Measurements from ENCODE around the gene ACSL1. TPM values are rescaled to one million over a fixed set of nuclear protein-coding genes. Genes with fewer than 3 reads are reported as not detected.
A peak's percentile ranks its signal among the peaks of the same experiment; 100 is the strongest.

The ACSL1 gene
- total and polyA plus RNA-seq, 2 experiments from 2014 or later: 15.4 to 16.8 TPM

GRCh38 chr4:184732126-184732525, 93.6 kb downstream of the ACSL1 start:
- peak overlapping the region; percentile 98 for H3K4me2 ChIP-seq (ENCODE audit: unreplicated experiment)
- no peaks in the 10 kb centered on the region for H3F3A ChIP-seq (ENCODE audit: insufficient read depth)
- no peaks in the 10 kb centered on the region for H3K36me3 ChIP-seq (ENCODE audit: low read depth)
- peak overlapping the region; percentile 84 for H3K9ac ChIP-seq
- H4K20me1 ChIP-seq (ENCODE audit: insufficient read depth): no peaks in the 10 kb centered on the region
- peak; percentile 71 for DNase-seq
- WGBS, 2 experiments (ENCODE audit: low coverage in 1 of 2, low lambda C conversion rate in 2 of 2, missing lambda C conversion rate in 2 of 2): 25 to 36% methylated on average over 4 of the region's 4 CpGs
- TF ChIP-seq EZH2 (IDR thresholded peaks at IDR 0.05; ENCODE audit: insufficient read depth, poor library complexity, severe bottlenecking): no peak
- no peak for TF ChIP-seq EZH2phosphoT487 (IDR thresholded peaks at IDR 0.05; ENCODE audit: insufficient read depth, low read depth)
- no peaks in the 10 kb centered on the region for H3K9me2 ChIP-seq (ENCODE audit: insufficient read depth)
- in situ Hi-C loops (cut with MboI): no loop called here
- no peaks in the 10 kb centered on the region for H3K9me3 ChIP-seq (ENCODE audit: low read depth)
- peak overlapping the region; percentile 90 for H3K4me3 ChIP-seq
- H3K27me3 ChIP-seq (replicated peaks; ENCODE audit: insufficient read depth): no peaks in the 10 kb centered on the region
- H3K4me1 ChIP-seq (ENCODE audit: insufficient read depth): 0 out of 2 replicates have a peak, but pooled peaks cover 5% of the 10 kb centered on the region
- H2AFZ ChIP-seq: peak overlapping the region; percentile 93
- peaks cover 9% of the 10 kb centered on the region; the same call in 1 of the 2 replicates for H3K79me2 ChIP-seq (ENCODE audit: insufficient read depth)
- H3K27ac ChIP-seq: no peak overlapping the region

GRCh38 chr4:184731056-184731455, 94.7 kb downstream of the ACSL1 start:
- Histone ChIP-seq H3K27ac (no peak overlapping the region), H3K9me2 (ENCODE audit: insufficient read depth) (no peaks in the 10 kb centered on the region), H3K79me2 (ENCODE audit: insufficient read depth) (peaks cover 9% of the 10 kb centered on the region; the same call in 1 of the 2 replicates), H3K36me3 (ENCODE audit: low read depth) (no peaks in the 10 kb centered on the region), H3F3A (ENCODE audit: insufficient read depth) (no peaks in the 10 kb centered on the region), H3K9me3 (ENCODE audit: low read depth) (no peaks in the 10 kb centered on the region), H3K9ac (no peak overlapping the region), H3K4me1 (ENCODE audit: insufficient read depth) (0 out of 2 replicates have a peak, but pooled peaks cover 5% of the 10 kb centered on the region), H3K4me3 (no peak overlapping the region), H3K27me3 (replicated peaks; ENCODE audit: insufficient read depth) (no peaks in the 10 kb centered on the region), H2AFZ (peak overlapping the region; percentile 93), H4K20me1 (ENCODE audit: insufficient read depth) (no peaks in the 10 kb centered on the region), H3K4me2 (ENCODE audit: unreplicated experiment) (no peak overlapping the region)
- DNase-seq: no peak
- 72 to 77% methylated on average over 6 of the region's 6 CpGs for WGBS, 2 experiments (ENCODE audit: low coverage in 1 of 2, low lambda C conversion rate in 2 of 2, missing lambda C conversion rate in 2 of 2)
- TF ChIP-seq EZH2phosphoT487 (IDR thresholded peaks at IDR 0.05; ENCODE audit: insufficient read depth, low read depth) (no peak), EZH2 (IDR thresholded peaks at IDR 0.05; ENCODE audit: insufficient read depth, poor library complexity, severe bottlenecking) (no peak)
- in situ Hi-C loops (cut with MboI): no loop called here

- Histone ChIP-seq H3K4me2 (ENCODE audit: unreplicated experiment) (no peak overlapping the region), H3K79me2 (ENCODE audit: insufficient read depth) (peaks cover 9% of the 10 kb centered on the region; the same call in 1 of the 2 replicates), H3K9ac (no peak overlapping the region), H3F3A (ENCODE audit: insufficient read depth) (no peaks in the 10 kb centered on the region), H3K27ac (no peak overlapping the region), H3K36me3 (ENCODE audit: low read depth) (no peaks in the 10 kb centered on the region), H3K9me2 (ENCODE audit: insufficient read depth) (no peaks in the 10 kb centered on the region), H3K4me3 (no peak overlapping the region), H3K4me1 (ENCODE audit: insufficient read depth) (0 out of 2 replicates have a peak, but pooled peaks cover 5% of the 10 kb centered on the region), H4K20me1 (ENCODE audit: insufficient read depth) (no peaks in the 10 kb centered on the region), H3K9me3 (ENCODE audit: low read depth) (no peaks in the 10 kb centered on the region), H3K27me3 (replicated peaks; ENCODE audit: insufficient read depth) (no peaks in the 10 kb centered on the region), H2AFZ (no peak overlapping the region)
- 71 to 76% methylated on average over 5 of the region's 5 CpGs for WGBS, 2 experiments (ENCODE audit: low coverage in 1 of 2, low lambda C conversion rate in 2 of 2, missing lambda C conversion rate in 2 of 2)
- no peak for TF ChIP-seq EZH2phosphoT487 (IDR thresholded peaks at IDR 0.05; ENCODE audit: insufficient read depth, low read depth)
- no peak for TF ChIP-seq EZH2 (IDR thresholded peaks at IDR 0.05; ENCODE audit: insufficient read depth, poor library complexity, severe bottlenecking)
- in situ Hi-C loops (cut with MboI): no loop called here
- DNase-seq: no peak
Observed at GRCh38 chr4:184729946-184730345, 95.8 kb downstream of the ACSL1 start.

- Histone ChIP-seq H4K20me1 (ENCODE audit: insufficient read depth) (no peaks in the 10 kb centered on the region), H3K79me2 (ENCODE audit: insufficient read depth) (peaks cover 9% of the 10 kb centered on the region; the same call in 1 of the 2 replicates), H3F3A (ENCODE audit: insufficient read depth) (no peaks in the 10 kb centered on the region), H3K27me3 (replicated peaks; ENCODE audit: insufficient read depth) (no peaks in the 10 kb centered on the region), H2AFZ (no peak overlapping the region), H3K4me1 (ENCODE audit: insufficient read depth) (no peaks in the 10 kb centered on the region), H3K36me3 (ENCODE audit: low read depth) (no peaks in the 10 kb centered on the region), H3K9me2 (ENCODE audit: insufficient read depth) (no peaks in the 10 kb centered on the region), H3K4me3 (no peak overlapping the region), H3K9me3 (ENCODE audit: low read depth) (no peaks in the 10 kb centered on the region), H3K9ac (no peak overlapping the region), H3K4me2 (ENCODE audit: unreplicated experiment) (no peak overlapping the region), H3K27ac (no peak overlapping the region)
- no peak for TF ChIP-seq EZH2phosphoT487 (IDR thresholded peaks at IDR 0.05; ENCODE audit: insufficient read depth, low read depth)
- no peak for TF ChIP-seq EZH2 (IDR thresholded peaks at IDR 0.05; ENCODE audit: insufficient read depth, poor library complexity, severe bottlenecking)
- 71 to 77% methylated on average over 2 of the region's 2 CpGs for WGBS, 2 experiments (ENCODE audit: low coverage in 1 of 2, low lambda C conversion rate in 2 of 2, missing lambda C conversion rate in 2 of 2)
- in situ Hi-C loops (cut with MboI): no loop called here
- DNase-seq: no peak
Observed at GRCh38 chr4:184728858-184729257, 96.9 kb downstream of the ACSL1 start.
